Measurements from ENCODE around the gene ARMC10.
"Not testable (repeated sequence)": the region's sequence is repeated elsewhere in the genome, so short reads cannot be mapped to it uniquely, and the experiment has no call there.

The ARMC10 gene

GRCh38 chr7:103079836-103080235, 4.9 kb downstream of the ARMC10 start:
- no peak for DNase-seq

- DNase-seq, result no peak
Measured at GRCh38 chr7:103080923-103081322, 6.0 kb downstream of the ARMC10 start.

GRCh38 chr7:103082497-103082896, 7.6 kb downstream of the ARMC10 start:
- DNase-seq, result no peak

- DNase-seq, result no peak
Measured at GRCh38 chr7:103083210-103083609, 8.3 kb downstream of the ARMC10 start.

GRCh38 chr7:103092321-103092720, 17.4 kb downstream of the ARMC10 start:
- not testable (repeated sequence) for DNase-seq

- no peak for DNase-seq
Measured at GRCh38 chr7:103093429-103093828, 18.5 kb downstream of the ARMC10 start.

- no peak for DNase-seq
Measured at GRCh38 chr7:103094102-103094501, 19.2 kb downstream of the ARMC10 start.

GRCh38 chr7:103095558-103095957, 20.6 kb downstream of the ARMC10 start:
- not testable (repeated sequence) for DNase-seq

- no peak for DNase-seq
Measured at GRCh38 chr7:103097041-103097440, 22.1 kb downstream of the ARMC10 start.

- no peak for DNase-seq
Measured at GRCh38 chr7:103100348-103100747, 25.4 kb downstream of the ARMC10 start.

- no peak for DNase-seq
Measured at GRCh38 chr7:103101543-103101942, 26.6 kb downstream of the ARMC10 start.

- DNase-seq, result no peak
Measured at GRCh38 chr7:103106005-103106702, 31.2 kb downstream of the ARMC10 start.

GRCh38 chr7:103106703-103107070, 31.7 kb downstream of the ARMC10 start:
- not testable (repeated sequence) for DNase-seq

GRCh38 chr7:103113164-103113563, 38.2 kb downstream of the ARMC10 start:
- DNase-seq, result no peak

- no peak for DNase-seq
Measured at GRCh38 chr7:103114576-103115008, 39.7 kb downstream of the ARMC10 start.

- no peak for DNase-seq
Measured at GRCh38 chr7:103115771-103116170, 40.8 kb downstream of the ARMC10 start.

- no peak for DNase-seq
Measured at GRCh38 chr7:103116511-103116910, 41.6 kb downstream of the ARMC10 start.

- DNase-seq, result no peak
Measured at GRCh38 chr7:103116991-103117390, 42.1 kb downstream of the ARMC10 start.

- DNase-seq, result no peak
Measured at GRCh38 chr7:103117465-103117864, 42.5 kb downstream of the ARMC10 start.

- DNase-seq, result no peak
Measured at GRCh38 chr7:103119791-103120291, 44.9 kb downstream of the ARMC10 start.

- DNase-seq, result no peak
Measured at GRCh38 chr7:103120362-103120761, 45.4 kb downstream of the ARMC10 start.

- no peak for DNase-seq
Measured at GRCh38 chr7:103121641-103122040, 46.7 kb downstream of the ARMC10 start.

GRCh38 chr7:103123529-103123928, 48.6 kb downstream of the ARMC10 start:
- DNase-seq, result no peak

GRCh38 chr7:103124429-103124979, 49.6 kb downstream of the ARMC10 start:
- DNase-seq, result no peak

- DNase-seq, result no peak
Measured at GRCh38 chr7:103127006-103127405, 52.1 kb downstream of the ARMC10 start.

Data from activated gamma-delta T cell treated with Interleukin-2 at 50 U/mL for 16 hours (primary cell).